ENCODE results near the gene TOP1. TPM values are rescaled to one million over a fixed set of nuclear protein-coding genes. Genes with fewer than 3 reads are reported as not detected.
"Not testable (repeated sequence)": the region's sequence is repeated elsewhere in the genome, so short reads cannot be mapped to it uniquely, and the experiment has no call there.

The TOP1 gene
- total RNA-seq, 2 experiments from 2014 or later: 99.6 to 102 TPM

DNA sequence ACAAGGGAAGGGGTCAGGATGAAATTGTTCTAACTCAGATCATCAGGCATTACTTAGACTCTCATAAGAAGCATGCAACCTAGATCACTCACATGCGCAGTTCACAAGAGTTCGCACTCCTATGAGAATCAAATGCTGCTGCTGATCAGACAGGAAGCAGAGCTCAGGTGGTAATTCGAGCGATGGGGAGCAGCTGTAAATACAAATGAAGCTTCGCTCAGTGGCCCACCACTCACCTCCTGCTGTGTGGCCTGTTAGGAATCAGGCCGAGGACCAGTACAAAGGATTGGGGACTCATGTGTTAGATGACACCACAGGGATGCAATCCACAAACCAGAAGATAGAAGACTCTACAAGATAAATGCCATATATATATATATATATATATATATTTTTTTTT lies 31.5 kb upstream of the TOP1 start:
- no peak for DNase-seq
- no peaks in the 10 kb centered on the region for H3K27me3 Mint-ChIP-seq
- no peaks in the 10 kb centered on the region for H3K36me3 Mint-ChIP-seq
- H3K4me3 Mint-ChIP-seq: no peak overlapping the region
- no peak overlapping the region for H3K27ac Mint-ChIP-seq
- no peaks in the 10 kb centered on the region for H3K4me1 Mint-ChIP-seq
- no peaks in the 10 kb centered on the region for H3K9me3 Mint-ChIP-seq

DNA sequence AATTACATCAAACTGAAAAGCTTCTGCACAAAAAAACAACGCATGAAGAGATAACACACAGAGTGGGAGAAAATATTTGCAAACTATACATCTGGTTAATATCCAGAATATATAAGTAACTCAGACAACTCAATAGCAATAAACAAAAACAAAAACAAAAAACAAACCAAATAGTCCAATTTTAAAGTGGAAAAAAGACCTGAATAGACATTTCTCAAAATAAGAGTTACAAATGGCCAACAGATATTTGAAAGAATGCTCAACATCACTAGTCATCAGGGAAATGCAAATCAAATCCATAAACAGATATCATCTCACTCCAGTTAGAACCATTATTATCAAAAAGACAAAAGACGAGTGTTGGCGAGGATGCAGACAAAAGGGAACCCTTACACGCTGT lies 28.8 kb upstream of the TOP1 start:
- peaks cover 17% of the 10 kb centered on the region for H3K4me1 Mint-ChIP-seq
- no peaks in the 10 kb centered on the region for H3K27me3 Mint-ChIP-seq
- H3K9me3 Mint-ChIP-seq: no peaks in the 10 kb centered on the region
- no peak overlapping the region for H3K4me3 Mint-ChIP-seq
- H3K27ac Mint-ChIP-seq: no peak overlapping the region
- no peaks in the 10 kb centered on the region for H3K36me3 Mint-ChIP-seq
- DNase-seq: no peak

- Mint-ChIP-seq H3K4me1 (peaks cover 21% of the 10 kb centered on the region), H3K27me3 (no peaks in the 10 kb centered on the region)
These were observed 28.0 kb upstream of the TOP1 start for GRCh38 chr20:41000628-41001027.

GRCh38 chr20:41001497-41001896 lies 27.1 kb upstream of the TOP1 start:
- Mint-ChIP-seq H3K4me1 (peaks cover 21% of the 10 kb centered on the region), H3K27me3 (no peaks in the 10 kb centered on the region), H3K4me3 (no peak overlapping the region), H3K36me3 (no peaks in the 10 kb centered on the region), H3K9me3 (no peaks in the 10 kb centered on the region), H3K27ac (no peak overlapping the region)
- DNase-seq: no peak

More at GRCh38 chr20:41000628-41001027, 28.0 kb upstream of the TOP1 start:
- Mint-ChIP-seq H3K36me3 (no peaks in the 10 kb centered on the region), H3K27ac (no peak overlapping the region), H3K4me3 (no peak overlapping the region), H3K9me3 (no peaks in the 10 kb centered on the region)
- no peak for DNase-seq

DNA sequence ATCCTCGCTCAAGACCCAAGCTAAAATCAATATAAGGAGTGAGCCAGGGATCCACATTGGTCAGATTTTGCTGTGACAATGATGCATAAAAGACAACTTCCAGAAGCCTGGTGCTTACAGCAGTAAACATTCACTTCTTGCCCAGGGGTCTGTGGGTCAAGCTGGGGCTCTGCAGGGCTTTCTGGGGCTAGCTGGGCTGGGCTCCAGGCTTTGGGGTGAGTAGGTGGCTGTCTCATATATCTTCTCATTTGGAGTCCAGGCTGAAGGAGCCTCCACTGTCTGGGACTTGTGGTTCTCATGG lies 25.8 kb upstream of the TOP1 start:
- Mint-ChIP-seq H3K9me3 (no peaks in the 10 kb centered on the region), H3K27ac (peak overlapping the region; percentile 93)

GRCh38 chr20:41003143-41003935 lies 25.3 kb upstream of the TOP1 start:
- Mint-ChIP-seq H3K4me3 (peak overlapping the region; percentile 40), H3K27me3 (no peaks in the 10 kb centered on the region), H3K4me1 (peaks cover 28% of the 10 kb centered on the region), H3K9me3 (no peaks in the 10 kb centered on the region), H3K27ac (peak overlapping the region; percentile 93), H3K36me3 (no peaks in the 10 kb centered on the region)
- peak; percentile 62 for DNase-seq

More for the DNA sequence above, 25.8 kb upstream of the TOP1 start:
- Mint-ChIP-seq H3K36me3 (no peaks in the 10 kb centered on the region), H3K27me3 (no peaks in the 10 kb centered on the region), H3K4me1 (peaks cover 23% of the 10 kb centered on the region), H3K4me3 (peak overlapping the region; percentile 40)
- DNase-seq: no peak

DNA sequence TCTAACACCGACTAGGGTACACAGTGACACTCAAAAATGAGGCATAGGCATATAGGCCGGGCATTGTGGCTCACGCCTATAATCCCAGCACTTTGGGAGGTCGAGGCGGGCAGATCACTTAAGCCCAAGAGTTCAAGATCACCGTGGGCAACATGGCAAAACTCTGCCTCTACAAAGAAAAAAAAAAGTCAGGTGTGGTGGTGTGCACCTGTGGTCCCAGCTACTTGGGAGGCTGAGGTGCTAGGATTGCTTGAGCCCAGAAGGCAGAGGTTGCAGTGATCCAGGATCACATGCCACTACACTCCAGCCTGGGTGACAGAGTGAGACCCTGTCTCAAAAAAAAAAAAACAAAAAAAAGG lies 24.7 kb upstream of the TOP1 start:
- not testable (repeated sequence) for H3K27me3 Mint-ChIP-seq, DNase-seq, H3K36me3 Mint-ChIP-seq, H3K4me3 Mint-ChIP-seq, H3K9me3 Mint-ChIP-seq
- Mint-ChIP-seq H3K4me1 (peaks cover 31% of the 10 kb centered on the region), H3K27ac (peak overlapping the region; percentile 93)

- DNase-seq: peak; percentile 13
- H3K4me3 Mint-ChIP-seq: no peak overlapping the region
- peaks cover 31% of the 10 kb centered on the region for H3K4me1 Mint-ChIP-seq
- no peaks in the 10 kb centered on the region for H3K9me3 Mint-ChIP-seq
- H3K36me3 Mint-ChIP-seq: no peaks in the 10 kb centered on the region
- H3K27me3 Mint-ChIP-seq: no peaks in the 10 kb centered on the region
- no peak overlapping the region for H3K27ac Mint-ChIP-seq
These were observed 23.9 kb upstream of the TOP1 start for GRCh38 chr20:41004531-41005360.

DNA sequence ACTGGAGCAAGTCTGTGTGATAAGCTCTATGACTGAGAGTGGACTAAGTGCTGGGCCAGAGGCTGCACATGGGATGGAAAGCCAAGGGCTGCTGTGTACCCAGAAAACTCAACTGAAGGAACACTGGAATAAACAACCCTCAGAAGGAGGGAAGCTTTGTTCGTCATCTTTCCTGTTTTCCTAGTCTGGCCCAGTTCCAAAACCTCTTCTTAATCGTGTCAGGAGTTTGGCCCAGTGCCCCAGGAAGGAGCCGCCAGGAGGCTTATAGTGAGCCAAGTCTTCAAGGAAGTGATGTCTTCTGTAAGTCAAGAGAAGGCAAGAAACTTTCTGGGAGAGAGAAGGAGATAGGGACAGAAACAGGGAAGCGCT lies 23.3 kb upstream of the TOP1 start:
- H3K4me3 Mint-ChIP-seq: no peak overlapping the region
- no peaks in the 10 kb centered on the region for H3K9me3 Mint-ChIP-seq
- no peaks in the 10 kb centered on the region for H3K27me3 Mint-ChIP-seq
- no peak overlapping the region for H3K27ac Mint-ChIP-seq
- H3K4me1 Mint-ChIP-seq: peaks cover 31% of the 10 kb centered on the region
- H3K36me3 Mint-ChIP-seq: no peaks in the 10 kb centered on the region
- no peak for DNase-seq

DNA sequence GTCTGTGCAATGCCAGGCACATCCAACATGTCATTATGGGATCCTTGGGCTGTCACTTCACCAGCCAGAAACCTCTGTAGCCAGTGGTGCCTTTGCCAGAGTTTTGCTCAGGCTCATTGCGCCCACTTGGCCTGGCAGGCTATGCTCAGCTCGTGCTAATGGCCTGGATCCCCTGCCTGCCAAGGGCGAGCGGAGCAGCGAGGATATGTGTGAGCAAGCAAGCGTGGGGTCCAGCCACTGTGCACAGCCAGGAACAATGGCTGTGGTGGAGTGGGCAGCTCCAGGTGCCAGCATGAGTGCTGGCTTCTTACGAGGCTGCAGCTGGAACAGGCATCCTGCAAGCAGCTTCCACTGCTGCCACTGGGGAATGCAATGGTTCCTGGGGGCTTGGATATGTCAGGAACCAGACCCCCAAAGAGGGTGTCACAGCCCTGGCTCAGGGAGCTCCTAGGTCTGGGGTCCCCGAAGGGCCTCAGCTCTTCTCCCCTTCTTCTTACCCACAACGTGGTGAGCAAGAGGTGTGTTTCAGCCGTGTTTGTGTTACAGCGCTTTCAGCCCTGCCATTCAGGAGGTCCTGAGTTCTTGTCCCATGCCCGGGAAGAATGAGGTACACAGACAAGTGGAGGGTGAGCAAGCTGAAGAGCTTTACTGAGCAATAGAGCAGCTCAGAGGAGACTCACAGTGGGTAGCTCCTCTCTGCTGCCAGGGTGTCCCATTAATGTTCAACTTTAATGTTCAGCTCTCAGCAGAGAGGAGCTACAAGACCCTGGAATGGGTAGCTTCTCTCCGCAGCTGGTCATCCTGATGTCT lies 22.3 kb upstream of the TOP1 start:
- Mint-ChIP-seq H3K9me3 (no peaks in the 10 kb centered on the region), H3K27ac (no peak overlapping the region), H3K4me3 (no peak overlapping the region), H3K4me1 (peaks cover 31% of the 10 kb centered on the region), H3K27me3 (no peaks in the 10 kb centered on the region), H3K36me3 (no peaks in the 10 kb centered on the region)
- DNase-seq: no peak

GRCh38 chr20:41006936-41007474 lies 21.6 kb upstream of the TOP1 start:
- no peak for DNase-seq
- no peak overlapping the region for H3K27ac Mint-ChIP-seq
- no peaks in the 10 kb centered on the region for H3K36me3 Mint-ChIP-seq
- H3K4me3 Mint-ChIP-seq: no peak overlapping the region
- no peaks in the 10 kb centered on the region for H3K27me3 Mint-ChIP-seq
- peaks cover 37% of the 10 kb centered on the region for H3K4me1 Mint-ChIP-seq
- no peaks in the 10 kb centered on the region for H3K9me3 Mint-ChIP-seq

- H3K36me3 Mint-ChIP-seq: no peaks in the 10 kb centered on the region
- no peaks in the 10 kb centered on the region for H3K27me3 Mint-ChIP-seq
- no peak overlapping the region for H3K27ac Mint-ChIP-seq
- peaks cover 42% of the 10 kb centered on the region for H3K4me1 Mint-ChIP-seq
- no peak for DNase-seq
- no peak overlapping the region for H3K4me3 Mint-ChIP-seq
- no peaks in the 10 kb centered on the region for H3K9me3 Mint-ChIP-seq
These were observed 21.1 kb upstream of the TOP1 start for GRCh38 chr20:41007481-41007880.

DNA sequence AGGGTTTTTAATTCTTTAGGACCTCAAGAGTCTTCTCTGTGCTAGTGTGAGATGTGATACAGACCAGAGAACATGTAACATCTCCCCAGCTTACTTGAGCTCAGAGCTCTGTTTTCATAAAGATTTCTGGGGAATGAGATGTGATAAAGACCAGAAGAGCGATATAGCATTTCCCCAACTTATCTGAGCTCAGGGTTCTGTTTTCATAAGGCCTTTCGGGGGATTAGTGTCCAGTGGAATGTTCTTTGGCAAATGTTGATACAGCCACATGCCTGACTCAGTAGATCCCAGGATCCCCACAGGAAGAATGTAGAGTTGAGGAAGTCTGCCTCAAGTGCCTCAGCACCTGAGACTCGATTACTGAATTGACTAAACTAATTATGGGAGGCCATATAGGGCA lies 18.7 kb upstream of the TOP1 start:
- Mint-ChIP-seq H3K4me1 (peaks cover 29% of the 10 kb centered on the region), H3K9me3 (no peaks in the 10 kb centered on the region), H3K27ac (no peak overlapping the region), H3K27me3 (no peaks in the 10 kb centered on the region), H3K4me3 (no peak overlapping the region), H3K36me3 (no peaks in the 10 kb centered on the region)
- DNase-seq: no peak

DNA sequence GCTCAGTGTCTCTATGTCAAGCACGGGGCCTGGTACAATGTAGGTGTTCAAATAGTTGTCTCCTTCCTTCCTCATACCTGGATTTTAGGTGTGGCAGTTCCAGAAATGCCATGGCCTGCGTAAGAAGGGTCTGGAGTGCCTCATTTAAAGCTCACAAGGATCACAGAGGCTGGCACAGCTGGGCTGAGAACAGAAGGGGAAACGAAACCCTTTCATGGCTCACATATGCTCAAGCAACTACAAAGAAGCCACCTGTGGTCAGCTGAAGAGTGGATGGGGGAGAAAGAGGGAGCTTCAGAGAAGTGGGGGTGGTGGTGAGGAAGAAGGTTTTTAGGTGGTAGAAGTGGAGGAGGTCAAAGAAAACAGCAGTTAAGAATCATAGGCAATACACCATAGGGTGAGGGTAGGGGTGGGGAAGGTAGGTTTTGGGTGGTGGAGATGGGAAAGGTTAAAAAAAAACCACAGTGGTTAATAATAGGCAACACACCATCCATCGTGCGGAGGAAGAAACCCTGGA lies 17.0 kb upstream of the TOP1 start:
- Mint-ChIP-seq H3K4me3 (no peak overlapping the region), H3K36me3 (no peaks in the 10 kb centered on the region), H3K27ac (peak overlapping the region; percentile 21), H3K9me3 (no peaks in the 10 kb centered on the region), H3K4me1 (peaks cover 25% of the 10 kb centered on the region), H3K27me3 (no peaks in the 10 kb centered on the region)
- DNase-seq: peak; percentile 30

DNA sequence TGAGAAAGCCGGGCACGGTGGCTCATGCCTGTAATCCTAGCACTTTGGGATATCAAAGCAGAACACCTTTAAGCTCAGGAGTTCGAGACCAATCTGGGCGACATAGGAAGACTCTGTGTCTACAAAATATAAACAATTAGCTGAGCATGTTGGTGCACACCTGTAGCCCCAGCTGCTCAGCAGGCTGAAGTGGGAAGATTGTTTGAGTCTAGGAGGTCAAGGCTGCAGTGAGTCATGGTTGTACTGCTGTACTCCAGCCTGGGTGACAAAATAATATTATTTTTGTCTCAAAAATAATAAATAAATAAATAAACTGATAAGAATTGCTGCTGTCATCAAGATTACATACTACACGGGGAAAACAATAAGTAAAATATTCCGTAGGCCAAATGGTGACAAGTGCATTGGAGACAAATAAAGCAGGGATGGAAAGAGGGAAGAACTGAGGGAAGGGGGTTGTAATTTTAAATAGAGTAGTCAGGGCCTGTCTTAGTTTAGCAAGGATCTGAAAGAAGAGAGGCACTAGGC lies 14.0 kb upstream of the TOP1 start:
- Mint-ChIP-seq H3K27ac (no peak overlapping the region), H3K4me3 (no peak overlapping the region), H3K4me1 (peaks cover 15% of the 10 kb centered on the region), H3K27me3 (no peaks in the 10 kb centered on the region), H3K9me3 (no peaks in the 10 kb centered on the region), H3K36me3 (no peaks in the 10 kb centered on the region)
- DNase-seq: no peak

Measured in activated naive CD8-positive, alpha-beta T cell treated with anti-CD3 and anti-CD28 coated beads for 36 hours (primary cell).